Measurements from ENCODE around the gene OAS2.

- TF ChIP-seq CTCF (conservative IDR thresholded peaks at IDR 0.05; ENCODE audit: low read length), result no peak
- TF ChIP-seq EZH2phosphoT487 (IDR thresholded peaks at IDR 0.05; ENCODE audit: borderline replicate concordance), result no peak
Measured at GRCh38 chr12:113021500-113021899, 43.2 kb downstream of the OAS2 start.
